HepG2 (cell line): ENCODE data around the gene LYPD3. TPM values are rescaled to one million over a fixed set of nuclear protein-coding genes. Genes with fewer than 3 reads are reported as not detected.

Experiments used
- ARNT2 ChIP-seq: sonication (generic); formaldehyde crosslinking; IDR thresholded peaks from 2 replicates; pipeline ENCODE4 v1.8.0; 2022; ENCODE audit warnings: mild to moderate bottlenecking, low read depth, missing genetic modification reagents, moderate library complexity
- ATM ChIP-seq: fragments of 450-650 bp; IDR thresholded peaks from 2 replicates; pipeline ENCODE4 v1.7.1; 2017; ENCODE audit warnings: mild to moderate bottlenecking, borderline replicate concordance
- HMGA1 ChIP-seq: sonication (generic); formaldehyde crosslinking; conservative IDR thresholded peaks from 2 replicates; pipeline ENCODE4 v1.4.0; 2020; ENCODE audit warnings: missing genetic modification reagents
- JARID2 ChIP-seq: sonication (generic); formaldehyde crosslinking; IDR thresholded peaks from 2 replicates; pipeline ENCODE4 v1.8.1; 2023; ENCODE audit warnings: missing genetic modification reagents, inconsistent platforms; ENCODE audit not compliant: insufficient replicate concordance
- KAT8 ChIP-seq: IDR thresholded peaks from 2 replicates; pipeline ENCODE4 v1.6.1; 2016; ENCODE audit warnings: missing genetic modification reagents, missing compliant biosample characterization
- MEIS2 ChIP-seq: sonication (generic); formaldehyde crosslinking; IDR thresholded peaks from 2 replicates; pipeline ENCODE4 v1.9.0; 2021; ENCODE audit warnings: mild to moderate bottlenecking, missing genetic modification reagents
- NFIB ChIP-seq: sonication (generic); formaldehyde crosslinking; IDR thresholded peaks from 2 replicates; pipeline ENCODE4 v1.9.0; 2021; ENCODE audit warnings: missing genetic modification reagents, mild to moderate bottlenecking, borderline replicate concordance
- SALL1 ChIP-seq: sonication (generic); formaldehyde crosslinking; IDR thresholded peaks from 2 replicates; pipeline ENCODE4 v1.8.0; 2022; ENCODE audit warnings: mild to moderate bottlenecking, missing genetic modification reagents
- SRSF4 ChIP-seq: fragments of 200-400 bp; formaldehyde crosslinking; IDR thresholded peaks from one replicate; pipeline ENCODE4 v1.6.1; 2018; ENCODE audit warnings: mild to moderate bottlenecking, low read depth, low read length, moderate library complexity; ENCODE audit not compliant: poor library complexity, severe bottlenecking
- ZC3H13 ChIP-seq: sonication (generic); formaldehyde crosslinking; IDR thresholded peaks from 2 replicates; pipeline ENCODE4 v1.8.1; 2023; ENCODE audit warnings: mild to moderate bottlenecking, missing genetic modification reagents, moderate library complexity
- ZFP36L1 ChIP-seq: sonication (generic); formaldehyde crosslinking; IDR thresholded peaks from 2 replicates; pipeline ENCODE4 v1.8.0; 2022; ENCODE audit warnings: mild to moderate bottlenecking, missing genetic modification reagents, moderate library complexity
- ZMYM3 ChIP-seq: sonication (generic); formaldehyde crosslinking; IDR thresholded peaks from 2 replicates; pipeline ENCODE4 v1.5.1; 2020; ENCODE audit warnings: mild to moderate bottlenecking, missing genetic modification reagents
- ZNF160 ChIP-seq: sonication (generic); formaldehyde crosslinking; IDR thresholded peaks from 2 replicates; pipeline ENCODE4 v1.8.0; 2022; ENCODE audit warnings: mild to moderate bottlenecking, inconsistent platforms, missing genetic modification reagents
- ZNF253 ChIP-seq: sonication (generic); formaldehyde crosslinking; IDR thresholded peaks from 2 replicates; pipeline ENCODE4 v1.8.0; 2022; ENCODE audit warnings: mild to moderate bottlenecking, missing genetic modification reagents, borderline replicate concordance
- ZNF383 ChIP-seq: sonication (generic); formaldehyde crosslinking; IDR thresholded peaks from 2 replicates; pipeline ENCODE4 v1.4.0; 2020; ENCODE audit warnings: missing genetic modification reagents, mild to moderate bottlenecking, borderline replicate concordance
- ZNF441 ChIP-seq: sonication (generic); formaldehyde crosslinking; IDR thresholded peaks from 2 replicates; pipeline ENCODE4 v1.7.0; 2021; ENCODE audit warnings: missing genetic modification reagents, borderline replicate concordance
- ZNF530 ChIP-seq: sonication (generic); formaldehyde crosslinking; IDR thresholded peaks from 2 replicates; pipeline ENCODE4 v1.5.0; 2020; ENCODE audit warnings: low read depth, mild to moderate bottlenecking, missing genetic modification reagents
- ZNF557 ChIP-seq: sonication (generic); formaldehyde crosslinking; IDR thresholded peaks from 2 replicates; pipeline ENCODE4 v1.4.0; 2020; ENCODE audit warnings: missing genetic modification reagents
- ZNF773 ChIP-seq: sonication (generic); formaldehyde crosslinking; IDR thresholded peaks from 2 replicates; pipeline ENCODE4 v1.4.0; 2020; ENCODE audit warnings: missing genetic modification reagents, borderline replicate concordance
- ZSCAN21 ChIP-seq: sonication (generic); formaldehyde crosslinking; IDR thresholded peaks from 2 replicates; pipeline ENCODE4 v1.8.0; 2022; ENCODE audit warnings: mild to moderate bottlenecking, missing genetic modification reagents, moderate library complexity, borderline replicate concordance
- polyA plus RNA-seq, 8 experiments: library from polyadenylated mRNA; depleted of rRNA in 3 of 8; stranded (reverse) in 7 of 8; unstranded in 1 of 8; fragments of >200 nt; fragmentation: Illumina TruSeq in 4 of 8; extraction: Trizol in 4 of 8; gene quantifications; 2 replicates each; pipeline versions ENCODE4 v1.2.1 to v1.2.3, GENCODE V29; 2011 to 2016; ENCODE audit warnings: low read depth in 4 of 8, missing spikeins in 1 of 8, mixed read lengths in 1 of 8; ENCODE audit not compliant: insufficient read depth in 1 of 8
- total RNA-seq, 5 experiments: library from RNA; depleted of rRNA; stranded (reverse); fragments of >200 nt; fragmentation: Illumina TruSeq; extraction: Trizol; gene quantifications; 2 replicates each; pipeline ENCODE4 v1.2.3, GENCODE V29; 2016; ENCODE audit warnings: low read depth in 1 of 5
- TF ChIP-seq, protein P1 (sequence below): sonication (generic); formaldehyde crosslinking; IDR thresholded peaks from 2 replicates; pipeline ENCODE4 v1.5.0; 2020; ENCODE audit warnings: missing genetic modification reagents
- TF ChIP-seq, protein P2 (sequence below): sonication (generic); formaldehyde crosslinking; IDR thresholded peaks from 2 replicates; pipeline ENCODE4 v1.4.0; 2020; ENCODE audit warnings: mild to moderate bottlenecking, missing genetic modification reagents
- TF ChIP-seq, protein P3 (sequence below): sonication (generic); formaldehyde crosslinking; IDR thresholded peaks from 2 replicates; pipeline ENCODE4 v1.4.0; 2020; ENCODE audit warnings: low read depth, mild to moderate bottlenecking, missing genetic modification reagents
- TF ChIP-seq, protein P4 (sequence below): sonication (generic); formaldehyde crosslinking; IDR thresholded peaks from 2 replicates; pipeline ENCODE4 v1.8.0; 2022; ENCODE audit warnings: mild to moderate bottlenecking, missing genetic modification reagents, moderate library complexity
- TF ChIP-seq, protein P5 (sequence below): sonication (generic); formaldehyde crosslinking; IDR thresholded peaks from 2 replicates; pipeline ENCODE4 v1.5.1; 2020; ENCODE audit warnings: missing genetic modification reagents, mild to moderate bottlenecking, borderline replicate concordance
- TF ChIP-seq, protein P6 (sequence below): sonication (generic); formaldehyde crosslinking; IDR thresholded peaks from 2 replicates; pipeline ENCODE4 v1.8.1; 2023; ENCODE audit warnings: mild to moderate bottlenecking, missing genetic modification reagents

LYPD3 gene
- total and polyA plus RNA-seq, 2 of the 13 experiments (the other 11 are each of a cell fraction or from before 2014, with no cell fraction given) = 0.51 to 1.5 TPM

DNA sequence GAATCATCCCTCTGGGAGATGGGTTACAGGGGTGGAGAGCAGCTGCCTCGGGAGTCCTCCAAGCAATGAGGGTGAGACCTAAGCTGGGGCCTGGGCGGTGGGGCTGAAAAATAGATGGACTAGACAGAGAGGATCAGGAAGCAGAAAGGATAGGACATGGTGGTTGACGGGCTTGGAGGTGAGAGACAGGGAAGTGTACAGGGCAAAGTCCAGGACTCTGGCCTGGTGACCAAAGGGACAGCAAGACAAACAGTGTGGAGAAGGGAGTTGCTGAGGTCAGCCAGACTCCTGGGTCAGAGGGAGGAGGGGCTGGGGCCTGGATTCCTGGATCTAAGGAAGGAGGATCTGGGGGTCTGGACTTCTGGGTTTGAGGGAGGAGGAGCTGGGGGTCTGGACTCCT lies 33.6 kb upstream of the LYPD3 start (continued):
- TF ChIP-seq SRSF4 (no peak), ZMYM3 (CRISPR knock-in tag) (peak; percentile 48; the same call in 1 of the 2 replicates), MEIS2 (CRISPR knock-in tag) (peak; percentile 58; the same call in 1 of the 2 replicates), ZNF441 (CRISPR knock-in tag) (peak; percentile 69; the same call in 1 of the 2 replicates), SALL1 (CRISPR knock-in tag) (peak; percentile 86), ZNF383 (CRISPR knock-in tag) (no peak), ZNF773 (CRISPR knock-in tag) (no peak), ZC3H13 (no peak), ZFP36L1 (no peak), ZNF557 (CRISPR knock-in tag) (no peak), ZSCAN21 (CRISPR knock-in tag) (peak; percentile 43; the same call in 1 of the 2 replicates), KAT8 (CRISPR knock-in tag) (peak; percentile 70), HMGA1 (no peak), ZNF160 (CRISPR knock-in tag) (no peak), JARID2 (CRISPR knock-in tag) (no peak), ZNF253 (CRISPR knock-in tag) (no peak), ATM (no peak), ARNT2 (CRISPR knock-in tag) (no peak), ZNF530 (CRISPR knock-in tag) (no peak), NFIB (CRISPR knock-in tag) (no peak)
- TF ChIP-seq, protein P1, sequence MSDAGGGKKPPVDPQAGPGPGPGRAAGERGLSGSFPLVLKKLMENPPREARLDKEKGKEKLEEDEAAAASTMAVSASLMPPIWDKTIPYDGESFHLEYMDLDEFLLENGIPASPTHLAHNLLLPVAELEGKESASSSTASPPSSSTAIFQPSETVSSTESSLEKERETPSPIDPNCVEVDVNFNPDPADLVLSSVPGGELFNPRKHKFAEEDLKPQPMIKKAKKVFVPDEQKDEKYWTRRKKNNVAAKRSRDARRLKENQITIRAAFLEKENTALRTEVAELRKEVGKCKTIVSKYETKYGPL (CRISPR knock-in tag) = no peak
- TF ChIP-seq, protein P2, sequence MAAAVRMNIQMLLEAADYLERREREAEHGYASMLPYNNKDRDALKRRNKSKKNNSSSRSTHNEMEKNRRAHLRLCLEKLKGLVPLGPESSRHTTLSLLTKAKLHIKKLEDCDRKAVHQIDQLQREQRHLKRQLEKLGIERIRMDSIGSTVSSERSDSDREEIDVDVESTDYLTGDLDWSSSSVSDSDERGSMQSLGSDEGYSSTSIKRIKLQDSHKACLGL (CRISPR knock-in tag) = no peak
- TF ChIP-seq, protein P3, sequence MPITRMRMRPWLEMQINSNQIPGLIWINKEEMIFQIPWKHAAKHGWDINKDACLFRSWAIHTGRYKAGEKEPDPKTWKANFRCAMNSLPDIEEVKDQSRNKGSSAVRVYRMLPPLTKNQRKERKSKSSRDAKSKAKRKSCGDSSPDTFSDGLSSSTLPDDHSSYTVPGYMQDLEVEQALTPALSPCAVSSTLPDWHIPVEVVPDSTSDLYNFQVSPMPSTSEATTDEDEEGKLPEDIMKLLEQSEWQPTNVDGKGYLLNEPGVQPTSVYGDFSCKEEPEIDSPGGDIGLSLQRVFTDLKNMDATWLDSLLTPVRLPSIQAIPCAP (CRISPR knock-in tag) = no peak
- TF ChIP-seq, protein P4, sequence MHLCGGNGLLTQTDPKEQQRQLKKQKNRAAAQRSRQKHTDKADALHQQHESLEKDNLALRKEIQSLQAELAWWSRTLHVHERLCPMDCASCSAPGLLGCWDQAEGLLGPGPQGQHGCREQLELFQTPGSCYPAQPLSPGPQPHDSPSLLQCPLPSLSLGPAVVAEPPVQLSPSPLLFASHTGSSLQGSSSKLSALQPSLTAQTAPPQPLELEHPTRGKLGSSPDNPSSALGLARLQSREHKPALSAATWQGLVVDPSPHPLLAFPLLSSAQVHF = no peak
- TF ChIP-seq, protein P5, sequence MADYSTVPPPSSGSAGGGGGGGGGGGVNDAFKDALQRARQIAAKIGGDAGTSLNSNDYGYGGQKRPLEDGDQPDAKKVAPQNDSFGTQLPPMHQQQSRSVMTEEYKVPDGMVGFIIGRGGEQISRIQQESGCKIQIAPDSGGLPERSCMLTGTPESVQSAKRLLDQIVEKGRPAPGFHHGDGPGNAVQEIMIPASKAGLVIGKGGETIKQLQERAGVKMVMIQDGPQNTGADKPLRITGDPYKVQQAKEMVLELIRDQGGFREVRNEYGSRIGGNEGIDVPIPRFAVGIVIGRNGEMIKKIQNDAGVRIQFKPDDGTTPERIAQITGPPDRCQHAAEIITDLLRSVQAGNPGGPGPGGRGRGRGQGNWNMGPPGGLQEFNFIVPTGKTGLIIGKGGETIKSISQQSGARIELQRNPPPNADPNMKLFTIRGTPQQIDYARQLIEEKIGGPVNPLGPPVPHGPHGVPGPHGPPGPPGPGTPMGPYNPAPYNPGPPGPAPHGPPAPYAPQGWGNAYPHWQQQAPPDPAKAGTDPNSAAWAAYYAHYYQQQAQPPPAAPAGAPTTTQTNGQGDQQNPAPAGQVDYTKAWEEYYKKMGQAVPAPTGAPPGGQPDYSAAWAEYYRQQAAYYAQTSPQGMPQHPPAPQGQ (CRISPR knock-in tag) = no peak
- TF ChIP-seq, protein P6, sequence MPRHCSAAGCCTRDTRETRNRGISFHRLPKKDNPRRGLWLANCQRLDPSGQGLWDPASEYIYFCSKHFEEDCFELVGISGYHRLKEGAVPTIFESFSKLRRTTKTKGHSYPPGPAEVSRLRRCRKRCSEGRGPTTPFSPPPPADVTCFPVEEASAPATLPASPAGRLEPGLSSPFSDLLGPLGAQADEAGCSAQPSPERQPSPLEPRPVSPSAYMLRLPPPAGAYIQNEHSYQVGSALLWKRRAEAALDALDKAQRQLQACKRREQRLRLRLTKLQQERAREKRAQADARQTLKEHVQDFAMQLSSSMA (CRISPR knock-in tag) = no peak
